ENCODE measurements around the gene COQ10A. TPM values are rescaled to one million over a fixed set of nuclear protein-coding genes. Genes with fewer than 3 reads are reported as not detected.

COQ10A gene
- total and polyA plus RNA-seq, 2 of the 13 experiments (the other 11 are each of a cell fraction or from before 2014, with no cell fraction given): 21.0 to 37.3 TPM

- TF ChIP-seq ZBTB1 (CRISPR knock-in tag; IDR thresholded peaks at IDR 0.05; ENCODE audit: borderline replicate concordance) (no peak), ZXDC (CRISPR knock-in tag; IDR thresholded peaks at IDR 0.05) (no peak), MAFF (IDR thresholded peaks at IDR 0.05; ENCODE audit: low read depth, low read length) (no peak), ZNF343 (CRISPR knock-in tag; IDR thresholded peaks at IDR 0.05) (no peak), TGIF2 (CRISPR knock-in tag; IDR thresholded peaks at IDR 0.05) (no peak), ZNF350 (CRISPR knock-in tag; IDR thresholded peaks at IDR 0.05; ENCODE audit: borderline replicate concordance, low read depth) (0 out of 2 replicates have a peak, but pooled peaks have one; percentile 24), REPIN1 (CRISPR knock-in tag; IDR thresholded peaks at IDR 0.05; ENCODE audit: borderline replicate concordance, low read depth) (no peak), MXD3 (CRISPR knock-in tag; IDR thresholded peaks at IDR 0.05) (no peak), ZNF205 (CRISPR knock-in tag; IDR thresholded peaks at IDR 0.05) (no peak), AKNA (CRISPR knock-in tag; IDR thresholded peaks at IDR 0.05; ENCODE audit: borderline replicate concordance) (no peak), ZNF383 (CRISPR knock-in tag; IDR thresholded peaks at IDR 0.05; ENCODE audit: borderline replicate concordance) (no peak), ZNF256 (CRISPR knock-in tag; conservative IDR thresholded peaks at IDR 0.05) (no peak), ZFAT (CRISPR knock-in tag; conservative IDR thresholded peaks at IDR 0.05) (no peak), PATZ1 (CRISPR knock-in tag; IDR thresholded peaks at IDR 0.05) (0 out of 2 replicates have a peak, but pooled peaks have one; percentile 22), SNAI1 (CRISPR knock-in tag; IDR thresholded peaks at IDR 0.05; ENCODE audit: borderline replicate concordance) (no peak), DZIP1 (CRISPR knock-in tag; IDR thresholded peaks at IDR 0.05) (no peak)
Observed at GRCh38 chr12:56257491-56258067, 9.2 kb upstream of the COQ10A start (continued).

Data from HepG2 (cell line).